H1 (cell line): Measurements from ENCODE around the gene TMEM235. TPM values are rescaled to one million over a fixed set of nuclear protein-coding genes. Genes with fewer than 3 reads are reported as not detected.

Source experiments
- CTCF ChIA-PET: fragments of 300-600 bp; sonication (Branson Sonifier 250); formaldehyde crosslinking; loops from one replicate; lab custom pipeline; 2021; ENCODE audit not compliant: partially characterized antibody; lab: Charles Lee
- POLR2A ChIA-PET: fragments of 300-600 bp; sonication (Branson Sonifier 250); formaldehyde crosslinking; loops from one replicate; lab custom pipeline; 2021; ENCODE audit warnings: inconsistent platforms; ENCODE audit not compliant: partially characterized antibody; lab: Charles Lee
- DNase-seq, 2 experiments: peaks; one replicate each; pipeline versions ENCODE4 v3.0.0 to v3.0.0-alpha.2; 2010 to 2022; ENCODE audit warnings: low spot score in 2 of 2, low read depth in 1 of 2, mixed read lengths in 1 of 2
- FAIRE-seq: peaks from 2 replicates; lab custom pipeline; 2011; peaks lifted over from hg19 to GRCh38; lab: Jason Lieb, UNC
- H2AFZ ChIP-seq: 2 replicates; pipeline ENCODE4 v1.8.1; 2012; ENCODE audit warnings: low read length, inconsistent platforms
- H2AK5ac ChIP-seq: 2 replicates; pipeline ENCODE4 v1.6.1; 2013; ENCODE audit warnings: low read depth, low read length
- H2BK120ac ChIP-seq: replicated peaks from 2 replicates; pipeline ENCODE3; 2013; ENCODE audit warnings: low read depth, low read length, inconsistent platforms
- H2BK12ac ChIP-seq: 2 replicates; pipeline ENCODE4 v1.6.1; 2013; ENCODE audit warnings: low read depth, low read length
- H2BK15ac ChIP-seq: 2 replicates; pipeline ENCODE4 v1.6.1; 2013; ENCODE audit warnings: low read length
- H2BK20ac ChIP-seq: 2 replicates; pipeline ENCODE4 v1.6.1; 2013; ENCODE audit warnings: low read length
- H2BK5ac ChIP-seq: 2 replicates; pipeline ENCODE4 v1.6.1; 2013; ENCODE audit warnings: low read depth, low read length
- H3K14ac ChIP-seq: 2 replicates; pipeline ENCODE4 v1.6.1; 2013; ENCODE audit warnings: inconsistent platforms; ENCODE audit not compliant: insufficient read length
- H3K18ac ChIP-seq: 2 replicates; pipeline ENCODE4 v1.6.1; 2013; ENCODE audit warnings: low read length; ENCODE audit errors: extremely low read depth
- H3K23ac ChIP-seq: 2 replicates; pipeline ENCODE4 v1.6.1; 2013; ENCODE audit warnings: inconsistent platforms; ENCODE audit not compliant: insufficient read length
- H3K23me2 ChIP-seq: 2 replicates; pipeline ENCODE4 v1.6.1; 2013; ENCODE audit warnings: low read depth, low read length
- H3K27ac ChIP-seq: 2 replicates; pipeline ENCODE4 v1.6.1; 2011; ENCODE audit warnings: low read depth, low read length, inconsistent platforms
- H3K27me3 ChIP-seq, 4 experiments: replicated peaks in 1 of 4; 1 replicate in 1 of 4; 2 replicates in 3 of 4; pipeline versions ENCODE4 v1.6.1 to v1.8.1; 2011 to 2013; ENCODE audit warnings: low read length in 3 of 4, mild to moderate bottlenecking in 3 of 4, inconsistent platforms in 2 of 4, mixed read lengths in 2 of 4, moderate library complexity in 1 of 4; ENCODE audit not compliant: control insufficient read depth in 3 of 4, insufficient read depth in 3 of 4; ENCODE audit errors: extremely low read depth in 1 of 4
- H3K36me3 ChIP-seq, 4 experiments: 2 replicates each; pipeline versions ENCODE4 v1.6.1 to v1.8.1; 2011 to 2013; ENCODE audit warnings: mild to moderate bottlenecking in 4 of 4, low read length in 3 of 4, moderate library complexity in 2 of 4, control low read depth in 1 of 4, inconsistent platforms in 1 of 4; ENCODE audit not compliant: insufficient read depth in 4 of 4, control insufficient read depth in 2 of 4
- H3K4ac ChIP-seq: replicated peaks from 2 replicates; pipeline ENCODE3; 2013; ENCODE audit warnings: low read length, low read depth, mixed read lengths, inconsistent platforms; ENCODE audit not compliant: insufficient read length
- H3K4me1 ChIP-seq, 4 experiments: replicated peaks in 1 of 4; 1 replicate in 1 of 4; 2 replicates in 3 of 4; pipeline versions ENCODE4 v1.6.1 to v1.8.1; 2011 to 2013; ENCODE audit warnings: low read length in 3 of 4, inconsistent platforms in 2 of 4, mixed read lengths in 1 of 4; ENCODE audit not compliant: insufficient read depth in 4 of 4, control insufficient read depth in 3 of 4
- H3K4me2 ChIP-seq, 2 experiments: 2 replicates each; pipeline versions ENCODE4 v1.6.1 to v1.8.1; 2011 to 2013; ENCODE audit warnings: low read depth in 2 of 2, low read length in 2 of 2, control low read depth in 1 of 2, inconsistent platforms in 1 of 2, mild to moderate bottlenecking in 1 of 2; ENCODE audit not compliant: insufficient read depth in 1 of 2
- H3K4me3 ChIP-seq, 4 experiments: fragments of 200-600, 300-600 bp in 1 of 4; sonication (generic), shearing (Covaris generic), sonication (Bioruptor Twin) in 1 of 4; 2 replicates each; pipeline versions ENCODE4 v1.5.1 to v1.8.1; 2011 to 2016; ENCODE audit warnings: low read length in 4 of 4, low read depth in 3 of 4, control low read depth in 2 of 4, inconsistent platforms in 2 of 4, mild to moderate bottlenecking in 2 of 4, mixed read lengths in 1 of 4, moderate library complexity in 1 of 4; ENCODE audit not compliant: insufficient read depth in 2 of 4; ENCODE audit errors: extremely low read depth in 1 of 4
- H3K56ac ChIP-seq: replicated peaks from 2 replicates; pipeline ENCODE3; 2013; ENCODE audit warnings: low read depth, mild to moderate bottlenecking, mixed read lengths, low read length, inconsistent platforms; ENCODE audit not compliant: insufficient read length
- H3K79me1 ChIP-seq: 2 replicates; pipeline ENCODE4 v1.6.1; 2013; ENCODE audit warnings: low read depth, low read length, control low read depth
- H3K79me2 ChIP-seq, 2 experiments: 2 replicates each; pipeline versions ENCODE4 v1.6.1 to v1.8.1; 2012 to 2013; ENCODE audit warnings: low read length in 2 of 2, mild to moderate bottlenecking in 2 of 2, inconsistent platforms in 1 of 2; ENCODE audit not compliant: insufficient read depth in 2 of 2, control insufficient read depth in 1 of 2
- H3K9ac ChIP-seq, 4 experiments: replicated peaks in 1 of 4; 1 replicate in 1 of 4; 2 replicates in 3 of 4; pipeline versions ENCODE4 v1.6.1 to v1.8.1; 2011 to 2013; ENCODE audit warnings: low read depth in 3 of 4, low read length in 3 of 4, control low read depth in 2 of 4, mild to moderate bottlenecking in 2 of 4, moderate library complexity in 2 of 4, inconsistent platforms in 1 of 4; ENCODE audit errors: extremely low read depth in 1 of 4
- H3K9me3 ChIP-seq, 2 experiments: 2 replicates each; pipeline versions ENCODE4 v1.6.1 to v1.8.1; 2012 to 2013; ENCODE audit warnings: mild to moderate bottlenecking in 2 of 2, moderate library complexity in 2 of 2, control low read depth in 1 of 2, inconsistent platforms in 1 of 2, low read depth in 1 of 2, low read length in 1 of 2, mixed read lengths in 1 of 2; ENCODE audit not compliant: insufficient read depth in 2 of 2
- H4K20me1 ChIP-seq, 2 experiments: replicated peaks in 1 of 2; 2 replicates each; pipeline versions ENCODE3 to v1.8.1; 2011 to 2013; ENCODE audit warnings: inconsistent platforms in 2 of 2, low read length in 2 of 2, mild to moderate bottlenecking in 1 of 2; ENCODE audit not compliant: insufficient read depth in 2 of 2, control insufficient read depth in 1 of 2
- H4K5ac ChIP-seq: 2 replicates; pipeline ENCODE4 v1.6.1; 2013; ENCODE audit warnings: low read length, low read depth, mixed read lengths, inconsistent platforms; ENCODE audit not compliant: insufficient read length
- H4K8ac ChIP-seq: 2 replicates; pipeline ENCODE4 v1.8.0; 2013; ENCODE audit warnings: mild to moderate bottlenecking, moderate library complexity, low read length, inconsistent platforms; ENCODE audit not compliant: insufficient read depth; ENCODE audit errors: extremely low read depth
- H4K91ac ChIP-seq: replicated peaks from 2 replicates; pipeline ENCODE3; 2013; ENCODE audit warnings: low read length, mixed read lengths, inconsistent platforms; ENCODE audit not compliant: insufficient read length
- KDM4A ChIP-seq: IDR thresholded peaks from one replicate; pipeline ENCODE4 v1.7.1; 2012; ENCODE audit warnings: low read depth, mild to moderate bottlenecking, moderate library complexity, low read length, inconsistent platforms; ENCODE audit not compliant: severe bottlenecking
- WGBS, 2 experiments: shearing (Covaris generic) in 1 of 2; methylation state at CpG; one replicate each; pipeline versions ENCODE4 v1.1.6 to v1.1.7; 2013 to 2015; ENCODE audit warnings: low lambda C conversion rate in 2 of 2, mixed read lengths in 2 of 2, inconsistent platforms in 1 of 2, low coverage in 1 of 2, missing lambda C conversion rate in 1 of 2; ENCODE audit not compliant: insufficient replicate concordance in 2 of 2, insufficient coverage in 1 of 2, insufficient read length in 1 of 2; ENCODE audit errors: extremely low coverage in 1 of 2, missing lambda C conversion rate in 1 of 2; 5-methylcytosine and 5-hydroxymethylcytosine counted together
- polyA plus RNA-seq, 7 experiments: library from polyadenylated mRNA; depleted of rRNA in 3 of 7; stranded (reverse) in 5 of 7; unstranded in 2 of 7; fragments of >200 nt in 5 of 7; fragments of 200-250 nt in 2 of 7; gene quantifications; 1 replicate in 5 of 7; 2 replicates in 1 of 7; 4 replicates in 1 of 7; pipeline versions ENCODE4 v1.2.1 to v1.2.3, GENCODE V29; 2011 to 2013; ENCODE audit warnings: missing spikeins in 2 of 7, mixed read lengths in 2 of 7
- total RNA-seq: library from RNA; stranded (reverse); fragmentation: NEBNext Ultra II Directional; extraction: Animal tissue kit (Norgen Biotek cat#: 25700); gene quantifications from 2 replicates; pipeline ENCODE4 v1.2.1, GENCODE V29; 2021

Gene TMEM235
- total and polyA plus RNA-seq, 2 of the 8 experiments (the other 6 are each of a cell fraction or from before 2014, with no cell fraction given), result 0.05 to 0.15 TPM

- CTCF ChIA-PET, result interaction anchor here (1.6 kb wide), 1 partner anchor 21 kb away, joined by 7 read pairs; no protein-coding TSS in a partner anchor
- POLR2A ChIA-PET, result interaction anchor here (1.0 to 2.4 kb wide), 2 partner anchors 11 to 44 kb away, joined by 3 to 6 read pairs; partner anchors contain the start of genes AFMID and TK1
- WGBS, 2 experiments, result 91% methylated on average over 13 of the region's 13 CpGs; no CpG with 5 or more reads in 1 of the 2 experiments
Measured at GRCh38 chr17:78230252-78230962, 1.0 kb upstream of the TMEM235 start.

More at GRCh38 chr17:78230252-78230962, 1.0 kb upstream of the TMEM235 start:
- Histone ChIP-seq H3K27me3 (peaks cover 0 to 27% (median 22%) of the 10 kb centered on the region in 4 experiments; a peak in 6 of 7 replicates), H3K14ac (no peak overlapping the region), H3K36me3 (no peaks in the 10 kb centered on the region), H3K18ac (no peak overlapping the region), H4K5ac (no peak overlapping the region), H3K79me1 (no peaks in the 10 kb centered on the region), H4K8ac (no peak overlapping the region), H3K9ac (no peak overlapping the region), H4K91ac (no peak overlapping the region), H2BK5ac (no peak overlapping the region), H2BK12ac (no peak overlapping the region), H2BK20ac (no peak overlapping the region), H3K9me3 (no peaks in the 10 kb centered on the region), H3K4me1 (peaks cover 0 to 8% (median 5%) of the 10 kb centered on the region in 4 experiments; a peak in 5 of 7 replicates), H2BK120ac (no peak overlapping the region), H4K20me1 (peaks cover 0 to 2% of the 10 kb centered on the region in 2 experiments), H3K4me3 (no peak overlapping the region), H3K79me2 (no peaks in the 10 kb centered on the region), H2AFZ (no peak overlapping the region), H2AK5ac (no peak overlapping the region), H3K4ac (no peak overlapping the region), H3K56ac (no peak overlapping the region), H3K23me2 (peaks cover 5% of the 10 kb centered on the region; the same call in 1 of the 2 replicates), H2BK15ac (no peak overlapping the region), H3K27ac (no peak overlapping the region), H3K23ac (no peak overlapping the region)
- FAIRE-seq (no peak), DNase-seq (no peak)
- TF ChIP-seq KDM4A, result no peak
- TF ChIP-seq, all 59 proteins: peak for 0
- no peak overlapping the region; a peak in 1 of 4 replicates for H3K4me2 ChIP-seq
